Neural progenitor cell (in vitro differentiated cells): ENCODE data around the gene PSMD8.

Experiments used
- CTCF ChIP-seq: fragments of 200-600 bp; sonication (generic); IDR thresholded peaks from 2 replicates; pipeline ENCODE4 v1.5.1; 2017; ENCODE audit warnings: antibody characterized with exemption, mild to moderate bottlenecking
- EZH2 ChIP-seq: fragments of 200-600 bp; sonication (generic); IDR thresholded peaks from 2 replicates; pipeline ENCODE4 v1.6.1; 2017; ENCODE audit warnings: antibody characterized with exemption, mild to moderate bottlenecking, moderate library complexity

DNA sequence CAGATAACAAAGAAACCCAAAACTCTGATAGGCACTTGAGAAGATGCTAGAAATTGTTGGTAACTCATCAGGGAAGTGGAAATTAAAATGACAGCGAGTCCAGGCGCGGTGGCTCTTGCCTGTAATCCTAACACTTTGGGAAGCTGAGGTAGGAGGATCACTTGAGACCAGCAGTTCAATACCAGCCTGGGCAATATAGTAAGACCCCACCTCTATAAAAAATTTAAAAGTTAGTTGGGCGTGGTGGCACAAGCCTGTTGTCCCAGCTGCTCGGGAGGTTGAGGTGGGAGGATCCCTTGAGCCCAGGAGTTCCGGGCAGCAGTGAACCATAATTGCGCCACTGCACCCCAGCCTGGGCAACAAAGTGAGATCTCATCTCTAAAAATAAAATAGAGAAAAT lies 56.6 kb downstream of the PSMD8 start:
- no peak for TF ChIP-seq EZH2
- no peak for TF ChIP-seq CTCF
